ENCODE data around the gene IQGAP2.

DNA sequence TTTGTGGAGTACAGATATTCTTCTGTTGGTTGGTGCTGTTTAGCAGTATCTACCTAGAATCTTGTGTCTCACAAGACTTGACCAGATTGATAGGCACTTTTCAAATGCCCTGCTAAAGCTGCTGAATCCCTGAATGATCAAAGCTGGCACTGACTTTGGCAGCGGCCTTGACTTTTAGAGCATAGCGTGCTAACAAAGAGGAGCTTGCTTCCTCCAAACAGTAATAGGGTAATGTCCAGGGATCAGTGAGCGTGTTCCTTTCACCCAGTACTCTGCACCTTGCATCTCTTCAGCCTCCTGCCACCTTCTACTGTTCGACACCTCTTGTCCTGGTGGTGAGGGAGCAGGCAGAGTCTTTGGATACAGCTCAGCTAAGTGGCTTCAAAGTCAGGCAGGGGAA lies 100.8 kb downstream of the IQGAP2 start:
- no peak for TF ChIP-seq POLR2AphosphoS5 (IDR thresholded peaks at IDR 0.05; ENCODE audit: low read depth, low read length)
- TF ChIP-seq, protein P1, sequence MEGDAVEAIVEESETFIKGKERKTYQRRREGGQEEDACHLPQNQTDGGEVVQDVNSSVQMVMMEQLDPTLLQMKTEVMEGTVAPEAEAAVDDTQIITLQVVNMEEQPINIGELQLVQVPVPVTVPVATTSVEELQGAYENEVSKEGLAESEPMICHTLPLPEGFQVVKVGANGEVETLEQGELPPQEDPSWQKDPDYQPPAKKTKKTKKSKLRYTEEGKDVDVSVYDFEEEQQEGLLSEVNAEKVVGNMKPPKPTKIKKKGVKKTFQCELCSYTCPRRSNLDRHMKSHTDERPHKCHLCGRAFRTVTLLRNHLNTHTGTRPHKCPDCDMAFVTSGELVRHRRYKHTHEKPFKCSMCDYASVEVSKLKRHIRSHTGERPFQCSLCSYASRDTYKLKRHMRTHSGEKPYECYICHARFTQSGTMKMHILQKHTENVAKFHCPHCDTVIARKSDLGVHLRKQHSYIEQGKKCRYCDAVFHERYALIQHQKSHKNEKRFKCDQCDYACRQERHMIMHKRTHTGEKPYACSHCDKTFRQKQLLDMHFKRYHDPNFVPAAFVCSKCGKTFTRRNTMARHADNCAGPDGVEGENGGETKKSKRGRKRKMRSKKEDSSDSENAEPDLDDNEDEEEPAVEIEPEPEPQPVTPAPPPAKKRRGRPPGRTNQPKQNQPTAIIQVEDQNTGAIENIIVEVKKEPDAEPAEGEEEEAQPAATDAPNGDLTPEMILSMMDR (IDR thresholded peaks at IDR 0.05): no peak
- no peak for TF ChIP-seq SIN3A (IDR thresholded peaks at IDR 0.05; ENCODE audit: borderline replicate concordance, insufficient read depth, low read depth, low read length)
- TF ChIP-seq, protein P2, sequence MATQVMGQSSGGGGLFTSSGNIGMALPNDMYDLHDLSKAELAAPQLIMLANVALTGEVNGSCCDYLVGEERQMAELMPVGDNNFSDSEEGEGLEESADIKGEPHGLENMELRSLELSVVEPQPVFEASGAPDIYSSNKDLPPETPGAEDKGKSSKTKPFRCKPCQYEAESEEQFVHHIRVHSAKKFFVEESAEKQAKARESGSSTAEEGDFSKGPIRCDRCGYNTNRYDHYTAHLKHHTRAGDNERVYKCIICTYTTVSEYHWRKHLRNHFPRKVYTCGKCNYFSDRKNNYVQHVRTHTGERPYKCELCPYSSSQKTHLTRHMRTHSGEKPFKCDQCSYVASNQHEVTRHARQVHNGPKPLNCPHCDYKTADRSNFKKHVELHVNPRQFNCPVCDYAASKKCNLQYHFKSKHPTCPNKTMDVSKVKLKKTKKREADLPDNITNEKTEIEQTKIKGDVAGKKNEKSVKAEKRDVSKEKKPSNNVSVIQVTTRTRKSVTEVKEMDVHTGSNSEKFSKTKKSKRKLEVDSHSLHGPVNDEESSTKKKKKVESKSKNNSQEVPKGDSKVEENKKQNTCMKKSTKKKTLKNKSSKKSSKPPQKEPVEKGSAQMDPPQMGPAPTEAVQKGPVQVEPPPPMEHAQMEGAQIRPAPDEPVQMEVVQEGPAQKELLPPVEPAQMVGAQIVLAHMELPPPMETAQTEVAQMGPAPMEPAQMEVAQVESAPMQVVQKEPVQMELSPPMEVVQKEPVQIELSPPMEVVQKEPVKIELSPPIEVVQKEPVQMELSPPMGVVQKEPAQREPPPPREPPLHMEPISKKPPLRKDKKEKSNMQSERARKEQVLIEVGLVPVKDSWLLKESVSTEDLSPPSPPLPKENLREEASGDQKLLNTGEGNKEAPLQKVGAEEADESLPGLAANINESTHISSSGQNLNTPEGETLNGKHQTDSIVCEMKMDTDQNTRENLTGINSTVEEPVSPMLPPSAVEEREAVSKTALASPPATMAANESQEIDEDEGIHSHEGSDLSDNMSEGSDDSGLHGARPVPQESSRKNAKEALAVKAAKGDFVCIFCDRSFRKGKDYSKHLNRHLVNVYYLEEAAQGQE (IDR thresholded peaks at IDR 0.05; ENCODE audit: insufficient read depth in 1 of 2, low read depth in 2 of 2, low read length in 1 of 2): no peak
- TF ChIP-seq TCF7L2 (IDR thresholded peaks at IDR 0.05; ENCODE audit: low read depth, low read length): no peak
